ENCODE measurements around the gene DCTPP1.

GRCh38 chr16:30398661-30399434 is 31.0 kb downstream of the DCTPP1 start:
- TF ChIP-seq, protein P1, sequence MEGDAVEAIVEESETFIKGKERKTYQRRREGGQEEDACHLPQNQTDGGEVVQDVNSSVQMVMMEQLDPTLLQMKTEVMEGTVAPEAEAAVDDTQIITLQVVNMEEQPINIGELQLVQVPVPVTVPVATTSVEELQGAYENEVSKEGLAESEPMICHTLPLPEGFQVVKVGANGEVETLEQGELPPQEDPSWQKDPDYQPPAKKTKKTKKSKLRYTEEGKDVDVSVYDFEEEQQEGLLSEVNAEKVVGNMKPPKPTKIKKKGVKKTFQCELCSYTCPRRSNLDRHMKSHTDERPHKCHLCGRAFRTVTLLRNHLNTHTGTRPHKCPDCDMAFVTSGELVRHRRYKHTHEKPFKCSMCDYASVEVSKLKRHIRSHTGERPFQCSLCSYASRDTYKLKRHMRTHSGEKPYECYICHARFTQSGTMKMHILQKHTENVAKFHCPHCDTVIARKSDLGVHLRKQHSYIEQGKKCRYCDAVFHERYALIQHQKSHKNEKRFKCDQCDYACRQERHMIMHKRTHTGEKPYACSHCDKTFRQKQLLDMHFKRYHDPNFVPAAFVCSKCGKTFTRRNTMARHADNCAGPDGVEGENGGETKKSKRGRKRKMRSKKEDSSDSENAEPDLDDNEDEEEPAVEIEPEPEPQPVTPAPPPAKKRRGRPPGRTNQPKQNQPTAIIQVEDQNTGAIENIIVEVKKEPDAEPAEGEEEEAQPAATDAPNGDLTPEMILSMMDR (IDR thresholded peaks at IDR 0.05), result no peak
- TF ChIP-seq ZFX (IDR thresholded peaks at IDR 0.05; ENCODE audit: borderline replicate concordance), result no peak
